B cell (primary cell): ENCODE measurements around the gene IER3. TPM values are rescaled to one million over a fixed set of nuclear protein-coding genes. Genes with fewer than 3 reads are reported as not detected.

Experiments used
- ATAC-seq: fragments of 200-7000 bp; cut with Tn5 transposase; one replicate; pipeline ENCODE4 v1.10.0; 2021; ENCODE audit warnings: low read depth, mild to moderate bottlenecking, moderate number of reproducible peaks, moderate library complexity
- CTCF ChIA-PET: fragments of 350-600 bp; sonication (Branson Sonifier 250); formaldehyde crosslinking; loops from one replicate; lab custom pipeline; 2021; ENCODE audit warnings: antibody characterized with exemption, inconsistent platforms; lab: Charles Lee
- POLR2A ChIA-PET: fragments of 350-600 bp; sonication (Branson Sonifier 250); formaldehyde crosslinking; loops from one replicate; lab custom pipeline; 2021; ENCODE audit warnings: antibody characterized with exemption; lab: Charles Lee
- DNase-seq: peaks from one replicate; pipeline ENCODE4 v3.0.0; 2013
- H2AFZ ChIP-seq: 2 replicates; pipeline ENCODE4 v1.6.1; 2012; ENCODE audit warnings: mild to moderate bottlenecking, low read depth, low read length; ENCODE audit not compliant: insufficient read depth, poor library complexity, severe bottlenecking
- H3K27ac ChIP-seq, 2 donors: 1 replicate in 1 of 2; 2 replicates in 1 of 2; pipeline ENCODE4 v1.5.1; 2012 to 2013; ENCODE audit warnings: low read length in 2 of 2, mild to moderate bottlenecking in 2 of 2, moderate library complexity in 1 of 2
- H3K27me3 ChIP-seq, 4 experiments: fragments of 200-600 bp in 1 of 4; sonication (generic) in 1 of 4; replicated peaks in 1 of 4; 1 replicate in 2 of 4; 2 replicates in 2 of 4; pipeline versions ENCODE4 v1.6.1 to v1.7.0; 2013 to 2016; ENCODE audit warnings: low read length in 3 of 4, mild to moderate bottlenecking in 2 of 4, mixed read lengths in 1 of 4, moderate library complexity in 1 of 4; ENCODE audit not compliant: insufficient read depth in 4 of 4, control insufficient read depth in 3 of 4; ENCODE audit errors: control extremely low read depth in 1 of 4
- H3K36me3 ChIP-seq, 2 experiments: replicated peaks in 1 of 2; 1 replicate in 1 of 2; 2 replicates in 1 of 2; pipeline versions ENCODE4 v1.6.1 to v1.7.1; 2013; ENCODE audit warnings: low read length in 1 of 2; ENCODE audit not compliant: insufficient read depth in 2 of 2, control insufficient read depth in 1 of 2; ENCODE audit errors: control extremely low read depth in 1 of 2, extremely low read depth in 1 of 2
- H3K4me1 ChIP-seq, 2 donors: fragments of 200-600 bp in 1 of 2; sonication (generic) in 1 of 2; 1 replicate in 1 of 2; 2 replicates in 1 of 2; pipeline versions ENCODE4 v1.5.1 to v1.6.1; 2013 to 2017; ENCODE audit warnings: low read length in 2 of 2; ENCODE audit not compliant: control insufficient read depth in 2 of 2, insufficient read depth in 2 of 2
- H3K4me2 ChIP-seq: replicated peaks from 2 replicates; pipeline ENCODE3; 2012; ENCODE audit warnings: mild to moderate bottlenecking, low read depth, low read length; ENCODE audit not compliant: poor library complexity, severe bottlenecking
- H3K4me3 ChIP-seq, 5 experiments: fragments of 200-600 bp in 1 of 5; sonication (generic) in 1 of 5; 1 replicate in 3 of 5; 2 replicates in 2 of 5; pipeline versions ENCODE4 v1.5.1 to v1.7.0; 2011 to 2016; ENCODE audit warnings: low read length in 4 of 5, mild to moderate bottlenecking in 4 of 5, low read depth in 2 of 5, control low read depth in 1 of 5, moderate library complexity in 1 of 5; ENCODE audit not compliant: insufficient read depth in 1 of 5; ENCODE audit errors: control extremely low read depth in 1 of 5, extremely low read depth in 1 of 5
- H3K79me2 ChIP-seq: fragments of 200-600 bp; sonication (generic); one replicate; pipeline ENCODE4 v1.6.0; 2016; ENCODE audit warnings: low read length; ENCODE audit not compliant: control insufficient read depth, insufficient read depth
- H3K9ac ChIP-seq: fragments of 200-600 bp; sonication (generic); 2 replicates; pipeline ENCODE4 v1.6.1; 2017; ENCODE audit warnings: mild to moderate bottlenecking, low read length, moderate library complexity
- H3K9me3 ChIP-seq, 3 donors: one replicate each; pipeline versions ENCODE4 v1.6.1 to v1.7.1; 2013; ENCODE audit warnings: low read length in 2 of 3; ENCODE audit not compliant: control insufficient read depth in 2 of 3, insufficient read depth in 1 of 3; ENCODE audit errors: control extremely low read depth in 1 of 3
- H4K20me1 ChIP-seq: 2 replicates; pipeline ENCODE4 v1.6.0; 2012; ENCODE audit warnings: mild to moderate bottlenecking, low read length; ENCODE audit not compliant: insufficient read depth, control insufficient read depth, poor library complexity, severe bottlenecking
- H3K27ac Mint-ChIP-seq: one replicate; pipeline ENCODE4 v1.8.0; 2021; ENCODE audit warnings: mixed read lengths
- H3K27me3 Mint-ChIP-seq: one replicate; pipeline ENCODE4 v1.8.0; 2021; ENCODE audit warnings: mixed read lengths
- H3K4me1 Mint-ChIP-seq: one replicate; pipeline ENCODE4 v1.8.0; 2021; ENCODE audit warnings: mixed read lengths
- H3K4me3 Mint-ChIP-seq: one replicate; pipeline ENCODE4 v1.8.0; 2021; ENCODE audit warnings: mixed read lengths
- H3K9me3 Mint-ChIP-seq: one replicate; pipeline ENCODE4 v1.8.0; 2022; ENCODE audit warnings: mixed read lengths; ENCODE audit not compliant: insufficient read depth
- CTCF ChIP-seq: fragments of 200-600 bp; IDR thresholded peaks from one replicate; pipeline ENCODE4 v1.8.0; 2022; ENCODE audit warnings: antibody characterized with exemption, mild to moderate bottlenecking
- EZH2 ChIP-seq: IDR thresholded peaks from 2 replicates; pipeline ENCODE4 v1.6.1; 2012; ENCODE audit warnings: borderline replicate concordance, low read depth, mild to moderate bottlenecking, moderate library complexity, low read length; ENCODE audit not compliant: insufficient read depth, poor library complexity, severe bottlenecking
- WGBS: methylation state at CpG from one replicate; pipeline ENCODE4 v1.1.5; 2013; ENCODE audit warnings: missing lambda C conversion rate; ENCODE audit not compliant: insufficient coverage; 5-methylcytosine and 5-hydroxymethylcytosine counted together
- intact Hi-C: fragments of 100-400 bp; cut with micrococcal nuclease; formaldehyde crosslinking; loops from one replicate; pipeline ENCODE4 v1.10.0; 2022
- polyA plus RNA-seq: library from polyadenylated mRNA; depleted of rRNA; stranded (reverse); fragments of >200 nt; gene quantifications from 2 replicates; pipeline ENCODE4 v1.2.3, GENCODE V29; 2012
- total RNA-seq, 2 donors: library from RNA; stranded (reverse); fragments of 120-200 nt in 1 of 2; gene quantifications; 1 replicate in 1 of 2; 2 replicates in 1 of 2; pipeline versions ENCODE4 v1.2.3 to v1.2.4, GENCODE V29; 2013 to 2022

IER3 gene
- total and polyA plus RNA-seq, 2 donors (not counting 1 experiment from before 2014, with no cell fraction given), result 3.7 to 4.2 TPM

- no peak overlapping the region for H2AFZ ChIP-seq
- peaks cover 3 to 45% of the 10 kb centered on the region in 2 experiments for H3K36me3 ChIP-seq
- Mint-ChIP-seq H3K27me3 (no peaks in the 10 kb centered on the region), H3K9me3 (no peaks in the 10 kb centered on the region), H3K27ac (no peak overlapping the region), H3K4me1 (no peaks in the 10 kb centered on the region), H3K4me3 (no peak overlapping the region)
- TF ChIP-seq EZH2 (no peak), CTCF (no peak)
- DNase-seq (no peak), ATAC-seq (no peak)
- no peaks in the 10 kb centered on the region for H3K27me3 ChIP-seq
- CTCF ChIA-PET, result interaction anchor here (1.8 to 4.1 kb wide), 2 partner anchors 17 to 27 kb away, joined by 4 to 15 read pairs; no protein-coding TSS in a partner anchor
- H3K79me2 ChIP-seq, result peaks cover 5% of the 10 kb centered on the region
- H3K4me3 ChIP-seq, result no peak overlapping the region
- 100% methylated on average over 4 of the region's 4 CpGs for WGBS
- no peak overlapping the region for H3K27ac ChIP-seq
- POLR2A ChIA-PET, result no interaction called here
- no peak overlapping the region for H3K4me2 ChIP-seq
- intact Hi-C loops, result no loop called here
- no peak overlapping the region for H3K9ac ChIP-seq
- no peaks in the 10 kb centered on the region for H4K20me1 ChIP-seq
- H3K4me1 ChIP-seq, result no peaks in the 10 kb centered on the region
- no peaks in the 10 kb centered on the region for H3K9me3 ChIP-seq
Observed at GRCh38 chr6:30705620-30706019, 38.7 kb downstream of the IER3 start.

- TF ChIP-seq EZH2 (no peak), CTCF (no peak)
- H3K27me3 Mint-ChIP-seq, result no peaks in the 10 kb centered on the region
- DNase-seq (no peak), ATAC-seq (no peak)
- no peaks in the 10 kb centered on the region for H3K27me3 ChIP-seq
- H3K79me2 ChIP-seq, result peaks cover 5% of the 10 kb centered on the region
- H3K4me2 ChIP-seq, result no peak overlapping the region
- 96% methylated on average over 4 of the region's 4 CpGs for WGBS
- H2AFZ ChIP-seq, result no peak overlapping the region
- ChIA-PET POLR2A (interaction anchor here (0.6 kb wide), 2 partner anchors 13 to 105 kb away, joined by 3 to 7 read pairs; partner anchors contain the start of gene MDC1), CTCF (interaction anchor here (0.5 to 4.1 kb wide), 4 partner anchors 8 to 25 kb away, joined by 3 to 15 read pairs (median 4); no protein-coding TSS in a partner anchor)
- no peaks in the 10 kb centered on the region for H3K4me1 Mint-ChIP-seq
- intact Hi-C loops, result no loop called here
- no peak overlapping the region for H3K27ac Mint-ChIP-seq
- no peak overlapping the region for H3K4me3 ChIP-seq
- peaks cover 0 to 37% of the 10 kb centered on the region in 2 experiments for H3K36me3 ChIP-seq
- H3K9ac ChIP-seq, result no peak overlapping the region
- no peaks in the 10 kb centered on the region for H4K20me1 ChIP-seq
- no peak overlapping the region for H3K4me3 Mint-ChIP-seq
- no peak overlapping the region for H3K27ac ChIP-seq
- H3K4me1 ChIP-seq, result no peaks in the 10 kb centered on the region
- H3K9me3 Mint-ChIP-seq, result no peaks in the 10 kb centered on the region
- H3K9me3 ChIP-seq, result no peaks in the 10 kb centered on the region
Observed at GRCh38 chr6:30703821-30704220, 40.5 kb downstream of the IER3 start.
